B cell (primary cell): ENCODE results near the gene TRMU. TPM values are rescaled to one million over a fixed set of nuclear protein-coding genes. Genes with fewer than 3 reads are reported as not detected.

Experiments
- ATAC-seq: fragments of 200-7000 bp; cut with Tn5 transposase; one replicate; pipeline ENCODE4 v1.10.0; 2021; ENCODE audit warnings: low read depth, mild to moderate bottlenecking, moderate number of reproducible peaks, moderate library complexity
- CTCF ChIA-PET: fragments of 350-600 bp; sonication (Branson Sonifier 250); formaldehyde crosslinking; loops from one replicate; lab custom pipeline; 2021; ENCODE audit warnings: antibody characterized with exemption, inconsistent platforms; lab: Charles Lee
- POLR2A ChIA-PET: fragments of 350-600 bp; sonication (Branson Sonifier 250); formaldehyde crosslinking; loops from one replicate; lab custom pipeline; 2021; ENCODE audit warnings: antibody characterized with exemption; lab: Charles Lee
- DNase-seq: peaks from one replicate; pipeline ENCODE4 v3.0.0; 2013
- H2AFZ ChIP-seq: 2 replicates; pipeline ENCODE4 v1.6.1; 2012; ENCODE audit warnings: mild to moderate bottlenecking, low read depth, low read length; ENCODE audit not compliant: insufficient read depth, poor library complexity, severe bottlenecking
- H3K27ac ChIP-seq, 2 donors: 1 replicate in 1 of 2; 2 replicates in 1 of 2; pipeline ENCODE4 v1.5.1; 2012 to 2013; ENCODE audit warnings: low read length in 2 of 2, mild to moderate bottlenecking in 2 of 2, moderate library complexity in 1 of 2
- H3K27me3 ChIP-seq, 4 experiments: fragments of 200-600 bp in 1 of 4; sonication (generic) in 1 of 4; replicated peaks in 1 of 4; 1 replicate in 2 of 4; 2 replicates in 2 of 4; pipeline versions ENCODE4 v1.6.1 to v1.7.0; 2013 to 2016; ENCODE audit warnings: low read length in 3 of 4, mild to moderate bottlenecking in 2 of 4, mixed read lengths in 1 of 4, moderate library complexity in 1 of 4; ENCODE audit not compliant: insufficient read depth in 4 of 4, control insufficient read depth in 3 of 4; ENCODE audit errors: control extremely low read depth in 1 of 4
- H3K36me3 ChIP-seq, 2 experiments: replicated peaks in 1 of 2; 1 replicate in 1 of 2; 2 replicates in 1 of 2; pipeline versions ENCODE4 v1.6.1 to v1.7.1; 2013; ENCODE audit warnings: low read length in 1 of 2; ENCODE audit not compliant: insufficient read depth in 2 of 2, control insufficient read depth in 1 of 2; ENCODE audit errors: control extremely low read depth in 1 of 2, extremely low read depth in 1 of 2
- H3K4me1 ChIP-seq, 2 donors: fragments of 200-600 bp in 1 of 2; sonication (generic) in 1 of 2; 1 replicate in 1 of 2; 2 replicates in 1 of 2; pipeline versions ENCODE4 v1.5.1 to v1.6.1; 2013 to 2017; ENCODE audit warnings: low read length in 2 of 2; ENCODE audit not compliant: control insufficient read depth in 2 of 2, insufficient read depth in 2 of 2
- H3K4me2 ChIP-seq: replicated peaks from 2 replicates; pipeline ENCODE3; 2012; ENCODE audit warnings: mild to moderate bottlenecking, low read depth, low read length; ENCODE audit not compliant: poor library complexity, severe bottlenecking
- H3K4me3 ChIP-seq, 5 experiments: fragments of 200-600 bp in 1 of 5; sonication (generic) in 1 of 5; 1 replicate in 3 of 5; 2 replicates in 2 of 5; pipeline versions ENCODE4 v1.5.1 to v1.7.0; 2011 to 2016; ENCODE audit warnings: low read length in 4 of 5, mild to moderate bottlenecking in 4 of 5, low read depth in 2 of 5, control low read depth in 1 of 5, moderate library complexity in 1 of 5; ENCODE audit not compliant: insufficient read depth in 1 of 5; ENCODE audit errors: control extremely low read depth in 1 of 5, extremely low read depth in 1 of 5
- H3K79me2 ChIP-seq: fragments of 200-600 bp; sonication (generic); one replicate; pipeline ENCODE4 v1.6.0; 2016; ENCODE audit warnings: low read length; ENCODE audit not compliant: control insufficient read depth, insufficient read depth
- H3K9ac ChIP-seq: fragments of 200-600 bp; sonication (generic); 2 replicates; pipeline ENCODE4 v1.6.1; 2017; ENCODE audit warnings: mild to moderate bottlenecking, low read length, moderate library complexity
- H3K9me3 ChIP-seq, 3 donors: one replicate each; pipeline versions ENCODE4 v1.6.1 to v1.7.1; 2013; ENCODE audit warnings: low read length in 2 of 3; ENCODE audit not compliant: control insufficient read depth in 2 of 3, insufficient read depth in 1 of 3; ENCODE audit errors: control extremely low read depth in 1 of 3
- H4K20me1 ChIP-seq: 2 replicates; pipeline ENCODE4 v1.6.0; 2012; ENCODE audit warnings: mild to moderate bottlenecking, low read length; ENCODE audit not compliant: insufficient read depth, control insufficient read depth, poor library complexity, severe bottlenecking
- H3K27ac Mint-ChIP-seq: one replicate; pipeline ENCODE4 v1.8.0; 2021; ENCODE audit warnings: mixed read lengths
- H3K27me3 Mint-ChIP-seq: one replicate; pipeline ENCODE4 v1.8.0; 2021; ENCODE audit warnings: mixed read lengths
- H3K4me1 Mint-ChIP-seq: one replicate; pipeline ENCODE4 v1.8.0; 2021; ENCODE audit warnings: mixed read lengths
- H3K4me3 Mint-ChIP-seq: one replicate; pipeline ENCODE4 v1.8.0; 2021; ENCODE audit warnings: mixed read lengths
- H3K9me3 Mint-ChIP-seq: one replicate; pipeline ENCODE4 v1.8.0; 2022; ENCODE audit warnings: mixed read lengths; ENCODE audit not compliant: insufficient read depth
- EZH2 ChIP-seq: IDR thresholded peaks from 2 replicates; pipeline ENCODE4 v1.6.1; 2012; ENCODE audit warnings: borderline replicate concordance, low read depth, mild to moderate bottlenecking, moderate library complexity, low read length; ENCODE audit not compliant: insufficient read depth, poor library complexity, severe bottlenecking
- WGBS: methylation state at CpG from one replicate; pipeline ENCODE4 v1.1.5; 2013; ENCODE audit warnings: missing lambda C conversion rate; ENCODE audit not compliant: insufficient coverage; 5-methylcytosine and 5-hydroxymethylcytosine counted together
- intact Hi-C: fragments of 100-400 bp; cut with micrococcal nuclease; formaldehyde crosslinking; loops from one replicate; pipeline ENCODE4 v1.10.0; 2022
- polyA plus RNA-seq: library from polyadenylated mRNA; depleted of rRNA; stranded (reverse); fragments of >200 nt; gene quantifications from 2 replicates; pipeline ENCODE4 v1.2.3, GENCODE V29; 2012
- total RNA-seq, 2 donors: library from RNA; stranded (reverse); fragments of 120-200 nt in 1 of 2; gene quantifications; 1 replicate in 1 of 2; 2 replicates in 1 of 2; pipeline versions ENCODE4 v1.2.3 to v1.2.4, GENCODE V29; 2013 to 2022
- TF ChIP-seq, protein P1 (sequence below): fragments of 200-600 bp; IDR thresholded peaks from one replicate; pipeline ENCODE4 v1.8.0; 2022; ENCODE audit warnings: antibody characterized with exemption, mild to moderate bottlenecking

The TRMU gene
- total and polyA plus RNA-seq, 2 donors (not counting 1 experiment from before 2014, with no cell fraction given) = 51.0 to 76.9 TPM

DNA sequence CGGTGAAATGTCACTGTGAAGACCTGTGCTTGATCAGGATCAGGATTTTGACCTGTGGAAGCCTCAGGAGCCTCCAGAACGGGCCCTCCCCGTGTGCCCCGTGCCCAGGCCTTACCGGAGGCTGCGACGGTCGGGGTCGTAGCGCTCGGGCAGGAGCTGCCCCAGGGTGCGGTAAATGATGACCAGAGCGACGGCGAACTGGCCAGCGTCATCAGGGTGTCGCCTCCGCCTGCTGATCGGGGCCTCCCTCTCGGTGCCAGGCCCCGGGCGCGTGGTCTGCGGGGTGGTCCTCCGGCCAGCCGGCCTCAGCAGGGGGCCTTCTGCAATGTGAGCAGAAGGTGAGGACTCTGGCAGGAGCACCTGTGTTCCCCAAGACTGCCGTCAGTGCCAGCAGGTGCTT is 46.2 kb downstream of the TRMU start:
- Mint-ChIP-seq H3K27me3 (no peaks in the 10 kb centered on the region), H3K9me3 (no peaks in the 10 kb centered on the region), H3K4me3 (no peak overlapping the region), H3K27ac (no peak overlapping the region), H3K4me1 (no peaks in the 10 kb centered on the region)
- DNase-seq (no peak), ATAC-seq (no peak)
- POLR2A ChIA-PET = interaction anchor here (0.6 kb wide), 1 partner anchor 70 kb away, joined by 7 read pairs; no protein-coding TSS in a partner anchor
- TF ChIP-seq, protein P1, sequence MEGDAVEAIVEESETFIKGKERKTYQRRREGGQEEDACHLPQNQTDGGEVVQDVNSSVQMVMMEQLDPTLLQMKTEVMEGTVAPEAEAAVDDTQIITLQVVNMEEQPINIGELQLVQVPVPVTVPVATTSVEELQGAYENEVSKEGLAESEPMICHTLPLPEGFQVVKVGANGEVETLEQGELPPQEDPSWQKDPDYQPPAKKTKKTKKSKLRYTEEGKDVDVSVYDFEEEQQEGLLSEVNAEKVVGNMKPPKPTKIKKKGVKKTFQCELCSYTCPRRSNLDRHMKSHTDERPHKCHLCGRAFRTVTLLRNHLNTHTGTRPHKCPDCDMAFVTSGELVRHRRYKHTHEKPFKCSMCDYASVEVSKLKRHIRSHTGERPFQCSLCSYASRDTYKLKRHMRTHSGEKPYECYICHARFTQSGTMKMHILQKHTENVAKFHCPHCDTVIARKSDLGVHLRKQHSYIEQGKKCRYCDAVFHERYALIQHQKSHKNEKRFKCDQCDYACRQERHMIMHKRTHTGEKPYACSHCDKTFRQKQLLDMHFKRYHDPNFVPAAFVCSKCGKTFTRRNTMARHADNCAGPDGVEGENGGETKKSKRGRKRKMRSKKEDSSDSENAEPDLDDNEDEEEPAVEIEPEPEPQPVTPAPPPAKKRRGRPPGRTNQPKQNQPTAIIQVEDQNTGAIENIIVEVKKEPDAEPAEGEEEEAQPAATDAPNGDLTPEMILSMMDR = no peak
- TF ChIP-seq EZH2 = no peak
- H3K9me3 ChIP-seq = peaks cover 0 to 15% (median 3%) of the 10 kb centered on the region in 3 donors
- no peak overlapping the region for H3K9ac ChIP-seq
- no peak overlapping the region for H3K27ac ChIP-seq
- no peaks in the 10 kb centered on the region for H4K20me1 ChIP-seq
- H3K4me3 ChIP-seq = no peak overlapping the region
- WGBS = 96% methylated on average over 27 of the region's 27 CpGs
- no peaks in the 10 kb centered on the region for H3K4me1 ChIP-seq
- H3K79me2 ChIP-seq = no peaks in the 10 kb centered on the region
- no peak overlapping the region for H2AFZ ChIP-seq
- CTCF ChIA-PET = interaction anchor here (1.0 kb wide), 1 partner anchor 14 kb away, joined by 3 read pairs; no protein-coding TSS in a partner anchor
- peaks cover 0 to 70% of the 10 kb centered on the region in 2 experiments for H3K36me3 ChIP-seq
- H3K4me2 ChIP-seq = no peak overlapping the region
- intact Hi-C loops = no loop called here
- no peaks in the 10 kb centered on the region for H3K27me3 ChIP-seq

DNA sequence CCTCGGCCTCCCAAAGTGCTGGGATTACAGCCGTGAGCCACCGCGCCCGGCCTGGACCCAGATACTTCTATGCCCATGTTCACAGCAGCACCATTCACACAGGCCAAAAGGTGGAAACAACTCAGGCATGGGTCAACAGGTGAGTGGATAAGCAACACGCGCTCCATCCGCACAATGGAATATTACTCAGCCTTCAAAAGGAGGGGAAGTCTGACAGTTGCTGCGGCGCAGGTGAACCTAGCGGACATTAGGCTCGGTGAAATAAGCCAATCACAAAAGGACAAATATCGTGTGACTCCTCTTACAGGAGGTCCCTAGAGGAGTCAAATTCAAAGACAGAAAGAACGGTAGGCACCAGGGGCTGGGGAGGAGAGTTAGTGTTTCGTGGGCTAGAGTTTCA is 47.0 kb downstream of the TRMU start:
- intact Hi-C loops = no loop called here
- Mint-ChIP-seq H3K27ac (no peak overlapping the region), H3K4me1 (no peaks in the 10 kb centered on the region), H3K9me3 (no peaks in the 10 kb centered on the region), H3K27me3 (no peaks in the 10 kb centered on the region), H3K4me3 (no peak overlapping the region)
- Histone ChIP-seq H3K9me3 (peaks cover 0 to 7% (median 0%) of the 10 kb centered on the region in 3 donors), H3K4me1 (no peaks in the 10 kb centered on the region), H3K27ac (no peak overlapping the region), H3K36me3 (peaks cover 0 to 62% of the 10 kb centered on the region in 2 experiments), H3K9ac (no peak overlapping the region), H3K4me3 (no peak overlapping the region), H4K20me1 (no peaks in the 10 kb centered on the region), H2AFZ (no peak overlapping the region), H3K4me2 (no peak overlapping the region), H3K79me2 (no peaks in the 10 kb centered on the region), H3K27me3 (no peaks in the 10 kb centered on the region)
- no peak for DNase-seq
- TF ChIP-seq EZH2 = no peak
- TF ChIP-seq, protein P1 = no peak
- WGBS = 95% methylated on average over 11 of the region's 15 CpGs
- CTCF ChIA-PET = no interaction called here
- ATAC-seq = no peak
- POLR2A ChIA-PET = interaction anchor here (0.6 kb wide), 1 partner anchor 70 kb away, joined by 7 read pairs; no protein-coding TSS in a partner anchor
